Thymus (tissue), 11 donors: ENCODE results near the gene CXCL10. TPM values are rescaled to one million over a fixed set of nuclear protein-coding genes. Genes with fewer than 3 reads are reported as not detected.
"Not testable (repeated sequence)": the region's sequence is repeated elsewhere in the genome, so short reads cannot be mapped to it uniquely, and the experiment has no call there.

Experiments
- DNase-seq, 9 donors: peaks; one replicate each; pipeline ENCODE4 v3.0.0-alpha.2; 2013; ENCODE audit warnings: low spot score in 9 of 9, low read depth in 6 of 9, missing footprints in 1 of 9
- H3K27ac ChIP-seq, 2 donors: one replicate each; pipeline ENCODE4 v1.5.1; 2013; ENCODE audit warnings: control low read depth in 1 of 2, low read depth in 1 of 2, low read length in 1 of 2, mild to moderate bottlenecking in 1 of 2, moderate library complexity in 1 of 2
- H3K27me3 ChIP-seq, 2 donors: one replicate each; pipeline ENCODE4 v1.5.1; 2013; ENCODE audit warnings: low read length in 1 of 2; ENCODE audit not compliant: control insufficient read depth in 2 of 2, insufficient read depth in 1 of 2
- H3K36me3 ChIP-seq, 2 donors: one replicate each; pipeline ENCODE4 v1.5.1; 2013; ENCODE audit warnings: low read length in 1 of 2, mild to moderate bottlenecking in 1 of 2, moderate library complexity in 1 of 2; ENCODE audit not compliant: control insufficient read depth in 2 of 2, insufficient read depth in 2 of 2
- H3K4me1 ChIP-seq, 2 donors: one replicate each; pipeline ENCODE4 v1.5.1; 2013; ENCODE audit warnings: low read length in 2 of 2; ENCODE audit not compliant: control insufficient read depth in 2 of 2, insufficient read depth in 2 of 2
- H3K4me3 ChIP-seq, 2 donors: one replicate each; pipeline ENCODE4 v1.5.1; 2013; ENCODE audit warnings: low read length in 2 of 2, control low read depth in 1 of 2, mild to moderate bottlenecking in 1 of 2
- H3K9me3 ChIP-seq, 2 donors: one replicate each; pipeline ENCODE4 v1.5.1; 2013; ENCODE audit warnings: low read length in 1 of 2, mild to moderate bottlenecking in 1 of 2; ENCODE audit not compliant: control insufficient read depth in 2 of 2, insufficient read depth in 1 of 2
- WGBS: extraction: QIAGEN DNeasy Blood & Tissue Kit; methylation state at CpG from one replicate; pipeline ENCODE4 v1.1.7; 2013; 5-methylcytosine and 5-hydroxymethylcytosine counted together
- polyA plus RNA-seq: library from polyadenylated mRNA; stranded (reverse); fragments of 200-250 nt; gene quantifications from one replicate; pipeline ENCODE4 v1.2.3, GENCODE V29; 2013
- total RNA-seq: library from RNA; stranded (reverse); fragments of 120-200 nt; gene quantifications from one replicate; pipeline ENCODE4 v1.2.4, GENCODE V29; 2013
- donor health status: healthy.

CXCL10 gene
- total and polyA plus RNA-seq, 2 donors: 50.4 to 65.6 TPM

- H3K36me3 ChIP-seq: no peaks in the 10 kb centered on the region
- no peak for DNase-seq
- H3K4me3 ChIP-seq: no peak within 1 kb of the TSS
- WGBS: 95% methylated on average over 1 of the region's 1 CpG
- H3K9me3 ChIP-seq: no peaks in the 10 kb centered on the region
- H3K4me1 ChIP-seq: peaks cover 0 to 18% of the 10 kb centered on the region in 2 donors
- no peak within 1 kb of the TSS for H3K27ac ChIP-seq
- no peaks in the 10 kb centered on the region for H3K27me3 ChIP-seq
Measured at GRCh38 chr4:76007089-76007862, 16.0 kb downstream of the CXCL10 start, which contains the start of gene CXCL9. CXCL9 (minus strand) TSS chr4:76007509; CDS start chr4:76007449, 60 bp downstream.

GRCh38 chr4:76003620-76004019 lies 19.7 kb downstream of the CXCL10 start:
- H3K9me3 ChIP-seq: no peaks in the 10 kb centered on the region
- H3K4me1 ChIP-seq: peaks cover 0 to 11% of the 10 kb centered on the region in 2 donors
- DNase-seq: no peak
- no peak overlapping the region for H3K4me3 ChIP-seq
- no peaks in the 10 kb centered on the region for H3K27me3 ChIP-seq
- no peaks in the 10 kb centered on the region for H3K36me3 ChIP-seq
- no peak overlapping the region for H3K27ac ChIP-seq
- WGBS: 90% methylated on average over 3 of the region's 3 CpGs

- Histone ChIP-seq H3K9me3 (no peaks in the 10 kb centered on the region), H3K4me3 (no peak overlapping the region), H3K27ac (no peak overlapping the region), H3K36me3 (no peaks in the 10 kb centered on the region), H3K27me3 (no peaks in the 10 kb centered on the region), H3K4me1 (peaks cover 0 to 11% of the 10 kb centered on the region in 2 donors)
- DNase-seq: no peak
- WGBS: 75% methylated on average over 2 of the region's 2 CpGs
Measured at GRCh38 chr4:76003035-76003434, 20.3 kb downstream of the CXCL10 start.

GRCh38 chr4:76002176-76002575 lies 21.1 kb downstream of the CXCL10 start:
- no peak for DNase-seq
- Histone ChIP-seq H3K4me1 (peaks cover 0 to 11% of the 10 kb centered on the region in 2 donors), H3K9me3 (no peaks in the 10 kb centered on the region), H3K4me3 (no peak overlapping the region), H3K27me3 (no peaks in the 10 kb centered on the region), H3K36me3 (no peaks in the 10 kb centered on the region), H3K27ac (no peak overlapping the region)
- WGBS: 95% methylated on average over 4 of the region's 4 CpGs

- Histone ChIP-seq H3K27me3 (no peaks in the 10 kb centered on the region), H3K9me3 (no peaks in the 10 kb centered on the region), H3K36me3 (no peaks in the 10 kb centered on the region), H3K4me1 (peaks cover 0 to 11% of the 10 kb centered on the region in 2 donors), H3K4me3 (no peak overlapping the region), H3K27ac (no peak overlapping the region)
- no peak for DNase-seq
- 95% methylated on average over 7 of the region's 7 CpGs for WGBS
Measured at GRCh38 chr4:76001700-76002099, 21.6 kb downstream of the CXCL10 start.

GRCh38 chr4:76000279-76000678 lies 23.0 kb downstream of the CXCL10 start:
- no peaks in the 10 kb centered on the region for H3K27me3 ChIP-seq
- peaks cover 0 to 11% of the 10 kb centered on the region in 2 donors for H3K4me1 ChIP-seq
- H3K27ac ChIP-seq: no peak overlapping the region
- H3K36me3 ChIP-seq: no peaks in the 10 kb centered on the region
- no peak for DNase-seq
- H3K4me3 ChIP-seq: no peak overlapping the region
- no peaks in the 10 kb centered on the region for H3K9me3 ChIP-seq
- WGBS: 96% methylated on average over 1 of the region's 1 CpG

- not testable (repeated sequence) for H3K9me3 ChIP-seq, H3K4me1 ChIP-seq, H3K4me3 ChIP-seq, H3K27ac ChIP-seq, H3K27me3 ChIP-seq, H3K36me3 ChIP-seq, DNase-seq
- 93% methylated on average over 2 of the region's 2 CpGs for WGBS
Measured at GRCh38 chr4:75998525-75999147, 24.7 kb downstream of the CXCL10 start.

- 96% methylated on average over 2 of the region's 2 CpGs for WGBS
- no peak for DNase-seq
- no peak overlapping the region for H3K27ac ChIP-seq
- H3K27me3 ChIP-seq: no peaks in the 10 kb centered on the region
- H3K9me3 ChIP-seq: no peaks in the 10 kb centered on the region
- no peak overlapping the region for H3K4me3 ChIP-seq
- H3K4me1 ChIP-seq: peaks cover 0 to 3% of the 10 kb centered on the region in 2 donors
- no peaks in the 10 kb centered on the region for H3K36me3 ChIP-seq
Measured at GRCh38 chr4:75997946-75998345, 25.4 kb downstream of the CXCL10 start.

- WGBS: 90% methylated on average over 1 of the region's 1 CpG
- Histone ChIP-seq H3K27ac (no peak overlapping the region), H3K9me3 (no peaks in the 10 kb centered on the region), H3K4me1 (no peaks in the 10 kb centered on the region), H3K27me3 (no peaks in the 10 kb centered on the region), H3K36me3 (no peaks in the 10 kb centered on the region), H3K4me3 (no peak overlapping the region)
- no peak for DNase-seq
Measured at GRCh38 chr4:75997081-75997480, 26.2 kb downstream of the CXCL10 start.
